ENCODE data around the gene IDE. TPM values are rescaled to one million over a fixed set of nuclear protein-coding genes. Genes with fewer than 3 reads are reported as not detected.
A peak's percentile ranks its signal among the peaks of the same experiment; 100 is the strongest.

IDE gene
- total and polyA plus RNA-seq, 9 of the 15 experiments (the other 6 are each of a cell fraction or from before 2014, with no cell fraction given), result 10.2 to 50.6 (median 33.2) TPM

DNA sequence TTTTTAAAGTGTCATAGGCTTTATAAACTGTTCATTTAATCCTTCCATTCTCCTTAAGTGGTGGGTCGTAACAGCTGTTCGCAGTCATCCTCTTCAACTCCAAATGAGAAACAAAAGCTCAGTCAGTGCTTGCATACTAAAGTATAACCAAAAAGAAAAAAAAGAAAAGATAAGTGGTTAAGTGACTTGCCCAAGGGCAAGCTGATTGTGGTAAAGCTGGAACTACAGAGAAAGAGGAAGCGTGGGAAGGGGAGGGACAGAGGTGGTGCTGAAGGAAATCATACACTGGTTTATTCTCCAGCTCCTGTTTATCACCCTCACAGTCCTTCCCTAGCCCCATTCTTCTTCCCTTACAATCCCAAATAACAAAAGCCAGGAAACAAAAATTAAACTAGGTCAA is 29.6 kb downstream of the IDE start:
- peak; percentile 42 for FAIRE-seq
- Histone ChIP-seq H3K27me3 (ENCODE audit: control insufficient read depth in 2 of 2, insufficient read depth in 2 of 2, low read length in 2 of 2) (no peaks in the 10 kb centered on the region), H4K20me1 (replicated peaks; ENCODE audit: control insufficient read depth, insufficient read depth, low read length) (peaks cover 4% of the 10 kb centered on the region; the same call in 1 of the 2 replicates), H3K36me3 (ENCODE audit: control insufficient read depth, insufficient read depth, low read length) (peaks cover 27% of the 10 kb centered on the region; the same call in 1 of the 3 replicates), H3K4me3 (no peak overlapping the region), H3K79me2 (ENCODE audit: control insufficient read depth, insufficient read depth, low read length) (peaks cover 73% of the 10 kb centered on the region), H3K9me3 (replicated peaks; ENCODE audit: control insufficient read depth, insufficient read depth, low read depth, low read length) (no peaks in the 10 kb centered on the region), H3K9me1 (ENCODE audit: control insufficient read depth, insufficient read depth, low read length) (peaks cover 3% of the 10 kb centered on the region), H3K27ac (ENCODE audit: extremely low read depth, low read depth, low read length) (no peak overlapping the region), H2AFZ (ENCODE audit: low read depth, low read length) (no peak overlapping the region), H3K4me2 (ENCODE audit: insufficient read depth, low read length) (no peak overlapping the region), H3K9ac (ENCODE audit: insufficient read depth in 1 of 2, low read depth in 2 of 2, low read length in 2 of 2) (no peak overlapping the region), H3K4me1 (replicated peaks in 1 of 2; ENCODE audit: control insufficient read depth in 2 of 2, insufficient read depth in 2 of 2, low read length in 2 of 2) (peaks cover 0 to 2% of the 10 kb centered on the region in 2 experiments; a peak in 3 of 5 replicates)
- BruUV-seq (replicated peaks), result no TSS peak
- ChIA-PET CTCF (ENCODE audit: low intra/inter-chr PET ratio) (no interaction called here), POLR2A (interaction anchor here (0.6 to 3.3 kb wide), 3 partner anchors 13 to 568 kb away, joined by 3 to 16 read pairs (median 4); no protein-coding TSS in a partner anchor)
- peak in 1 of 4 experiments; percentile 29 for DNase-seq (ENCODE audit: extremely low read depth in 1 of 4, low spot score in 3 of 4)
- in situ Hi-C loops (cut with MboI) (no loop called here), intact Hi-C loops (cut with micrococcal nuclease) (no loop called here)
- 15% methylated on average over 3 of the region's 3 CpGs for WGBS (ENCODE audit: insufficient coverage, low coverage, missing lambda C conversion rate)
- peak; percentile 76 for ATAC-seq
- TF ChIP-seq NR4A1 (CRISPR knock-in tag; IDR thresholded peaks at IDR 0.05), result no peak
- no peak for TF ChIP-seq NR4A1 (tag; IDR thresholded peaks at IDR 0.05)
- TF ChIP-seq, protein P1, sequence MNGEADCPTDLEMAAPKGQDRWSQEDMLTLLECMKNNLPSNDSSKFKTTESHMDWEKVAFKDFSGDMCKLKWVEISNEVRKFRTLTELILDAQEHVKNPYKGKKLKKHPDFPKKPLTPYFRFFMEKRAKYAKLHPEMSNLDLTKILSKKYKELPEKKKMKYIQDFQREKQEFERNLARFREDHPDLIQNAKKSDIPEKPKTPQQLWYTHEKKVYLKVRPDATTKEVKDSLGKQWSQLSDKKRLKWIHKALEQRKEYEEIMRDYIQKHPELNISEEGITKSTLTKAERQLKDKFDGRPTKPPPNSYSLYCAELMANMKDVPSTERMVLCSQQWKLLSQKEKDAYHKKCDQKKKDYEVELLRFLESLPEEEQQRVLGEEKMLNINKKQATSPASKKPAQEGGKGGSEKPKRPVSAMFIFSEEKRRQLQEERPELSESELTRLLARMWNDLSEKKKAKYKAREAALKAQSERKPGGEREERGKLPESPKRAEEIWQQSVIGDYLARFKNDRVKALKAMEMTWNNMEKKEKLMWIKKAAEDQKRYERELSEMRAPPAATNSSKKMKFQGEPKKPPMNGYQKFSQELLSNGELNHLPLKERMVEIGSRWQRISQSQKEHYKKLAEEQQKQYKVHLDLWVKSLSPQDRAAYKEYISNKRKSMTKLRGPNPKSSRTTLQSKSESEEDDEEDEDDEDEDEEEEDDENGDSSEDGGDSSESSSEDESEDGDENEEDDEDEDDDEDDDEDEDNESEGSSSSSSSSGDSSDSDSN (IDR thresholded peaks at IDR 0.05; ENCODE audit: borderline replicate concordance in 1 of 2, low read depth in 2 of 2, low read length in 2 of 2), result no peak
- TF ChIP-seq FOS (IDR thresholded peaks at IDR 0.05; ENCODE audit: extremely low read depth, insufficient read length), result no peak
- no peak for TF ChIP-seq ETV5 (CRISPR knock-in tag; IDR thresholded peaks at IDR 0.05; ENCODE audit: low read depth)
- TF ChIP-seq CCNT2 (IDR thresholded peaks at IDR 0.05; ENCODE audit: borderline replicate concordance, extremely low read depth, insufficient read length, low read depth, low read length), result no peak
- TF ChIP-seq FIP1L1 (IDR thresholded peaks at IDR 0.05; ENCODE audit: low read depth, low read length, poor library complexity, severe bottlenecking), result no peak
- TF ChIP-seq OTX1 (CRISPR knock-in tag; IDR thresholded peaks at IDR 0.05), result no peak
- TF ChIP-seq RCOR1 (IDR thresholded peaks at IDR 0.05; ENCODE audit: borderline replicate concordance in 1 of 2, low read depth in 2 of 2, low read length in 2 of 2), result 0 out of 4 replicates have a peak, but pooled peaks of 1 of the 2 experiments have one; percentile 43
- TF ChIP-seq, protein P2, sequence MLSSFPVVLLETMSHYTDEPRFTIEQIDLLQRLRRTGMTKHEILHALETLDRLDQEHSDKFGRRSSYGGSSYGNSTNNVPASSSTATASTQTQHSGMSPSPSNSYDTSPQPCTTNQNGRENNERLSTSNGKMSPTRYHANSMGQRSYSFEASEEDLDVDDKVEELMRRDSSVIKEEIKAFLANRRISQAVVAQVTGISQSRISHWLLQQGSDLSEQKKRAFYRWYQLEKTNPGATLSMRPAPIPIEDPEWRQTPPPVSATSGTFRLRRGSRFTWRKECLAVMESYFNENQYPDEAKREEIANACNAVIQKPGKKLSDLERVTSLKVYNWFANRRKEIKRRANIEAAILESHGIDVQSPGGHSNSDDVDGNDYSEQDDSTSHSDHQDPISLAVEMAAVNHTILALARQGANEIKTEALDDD (IDR thresholded peaks at IDR 0.05), result peak; percentile 70
- TF ChIP-seq ZKSCAN3 (CRISPR knock-in tag; IDR thresholded peaks at IDR 0.05), result no peak
- TF ChIP-seq ETV6 (IDR thresholded peaks at IDR 0.05; ENCODE audit: borderline replicate concordance in 1 of 2, low read depth in 2 of 2, low read length in 1 of 2), result no peak
- no peak for TF ChIP-seq ETV6 (CRISPR knock-in tag; IDR thresholded peaks at IDR 0.05; ENCODE audit: borderline replicate concordance)

Data from K562 (cell line).